ENCODE measurements around the gene NQO2. TPM values are rescaled to one million over a fixed set of nuclear protein-coding genes. Genes with fewer than 3 reads are reported as not detected.
A peak's percentile ranks its signal among the peaks of the same experiment; 100 is the strongest.
"Not testable (repeated sequence)": the region's sequence is repeated elsewhere in the genome, so short reads cannot be mapped to it uniquely, and the experiment has no call there.

The NQO2 gene
- total and polyA plus RNA-seq, 12 donors: 29.5 to 107 (median 52.4) TPM

DNA sequence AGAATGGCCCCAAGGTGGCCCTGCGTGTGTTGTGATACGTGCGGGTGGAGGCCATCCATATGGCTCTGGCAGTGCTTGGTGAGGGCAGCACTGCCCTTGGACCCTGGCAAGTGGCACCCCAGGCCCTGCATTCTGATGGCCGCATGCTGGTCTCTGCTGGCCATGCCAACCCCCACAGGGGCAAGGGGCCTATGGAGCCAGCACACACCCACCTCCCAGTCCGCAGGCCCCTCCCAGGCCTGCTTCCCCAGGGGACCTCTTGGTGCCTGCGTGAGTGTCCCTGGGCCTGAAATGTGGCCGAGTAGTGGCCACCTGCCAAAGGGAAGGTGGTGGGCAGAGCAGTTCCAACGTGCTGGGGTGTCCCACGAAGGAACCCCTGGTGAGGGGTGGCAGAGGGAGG is 17.6 kb downstream of the NQO2 start:
- TF ChIP-seq, protein P1, sequence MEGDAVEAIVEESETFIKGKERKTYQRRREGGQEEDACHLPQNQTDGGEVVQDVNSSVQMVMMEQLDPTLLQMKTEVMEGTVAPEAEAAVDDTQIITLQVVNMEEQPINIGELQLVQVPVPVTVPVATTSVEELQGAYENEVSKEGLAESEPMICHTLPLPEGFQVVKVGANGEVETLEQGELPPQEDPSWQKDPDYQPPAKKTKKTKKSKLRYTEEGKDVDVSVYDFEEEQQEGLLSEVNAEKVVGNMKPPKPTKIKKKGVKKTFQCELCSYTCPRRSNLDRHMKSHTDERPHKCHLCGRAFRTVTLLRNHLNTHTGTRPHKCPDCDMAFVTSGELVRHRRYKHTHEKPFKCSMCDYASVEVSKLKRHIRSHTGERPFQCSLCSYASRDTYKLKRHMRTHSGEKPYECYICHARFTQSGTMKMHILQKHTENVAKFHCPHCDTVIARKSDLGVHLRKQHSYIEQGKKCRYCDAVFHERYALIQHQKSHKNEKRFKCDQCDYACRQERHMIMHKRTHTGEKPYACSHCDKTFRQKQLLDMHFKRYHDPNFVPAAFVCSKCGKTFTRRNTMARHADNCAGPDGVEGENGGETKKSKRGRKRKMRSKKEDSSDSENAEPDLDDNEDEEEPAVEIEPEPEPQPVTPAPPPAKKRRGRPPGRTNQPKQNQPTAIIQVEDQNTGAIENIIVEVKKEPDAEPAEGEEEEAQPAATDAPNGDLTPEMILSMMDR (IDR thresholded peaks at IDR 0.05): no peak
- no peaks in the 10 kb centered on the region for H3K27me3 ChIP-seq
- no peak overlapping the region for H3K4me3 ChIP-seq
- intact Hi-C loops (cut with DNase I): loop anchor here in 1 of 10 donors (5.0 kb wide), 1 partner anchor 35 kb away; no protein-coding TSS in a partner anchor
- DNase-seq (no peak), ATAC-seq (no peak)
- H3K4me1 ChIP-seq: peaks cover 0 to 20% (median 5%) of the 10 kb centered on the region in 9 donors
- peaks cover 0 to 81% (median 43%) of the 10 kb centered on the region in 9 donors for H3K36me3 ChIP-seq
- no peak overlapping the region for H3K27ac ChIP-seq
- 94 to 95% methylated on average over 9 of the region's 9 CpGs for WGBS, 2 donors
- H3K9me3 ChIP-seq: peaks cover 0 to 2% (median 0%) of the 10 kb centered on the region in 11 donors

DNA sequence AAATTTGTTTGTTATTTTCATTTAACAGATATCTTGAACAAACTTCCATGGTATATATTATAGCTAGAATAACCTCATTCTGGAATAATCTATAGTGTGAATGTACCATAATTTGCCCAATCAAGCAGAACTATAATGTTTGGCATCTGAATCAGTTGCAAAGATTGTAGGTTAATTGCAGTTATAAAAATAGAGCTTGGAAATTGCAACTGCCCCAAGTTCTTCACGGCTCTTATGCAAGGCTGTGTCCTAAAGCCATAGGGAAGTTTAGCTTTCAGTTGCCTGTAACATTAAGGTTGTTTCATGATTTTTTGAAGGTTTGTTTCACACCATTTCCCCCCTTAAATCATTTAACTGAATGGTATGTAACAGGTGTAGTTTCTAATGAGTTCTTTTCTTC is 19.4 kb downstream of the NQO2 start:
- Histone ChIP-seq H3K4me3 (no peak overlapping the region), H3K9me3 (no peaks in the 10 kb centered on the region), H3K36me3 (peaks cover 0 to 65% (median 33%) of the 10 kb centered on the region in 9 donors), H3K27me3 (no peaks in the 10 kb centered on the region), H3K4me1 (peaks cover 0 to 30% (median 12%) of the 10 kb centered on the region in 9 donors), H3K27ac (peak overlapping the region in 3 of 10 donors; percentile 14 to 49 (median 43))
- 50 to 53% methylated on average over 1 of the region's 1 CpG for WGBS, 2 donors
- no peak for DNase-seq
- no peak for ATAC-seq
- intact Hi-C loops (cut with DNase I): loop anchor here in 1 of 10 donors (5.0 kb wide), 1 partner anchor 33 kb away; no protein-coding TSS in a partner anchor
- TF ChIP-seq, protein P1 (IDR thresholded peaks at IDR 0.05): no peak

DNA sequence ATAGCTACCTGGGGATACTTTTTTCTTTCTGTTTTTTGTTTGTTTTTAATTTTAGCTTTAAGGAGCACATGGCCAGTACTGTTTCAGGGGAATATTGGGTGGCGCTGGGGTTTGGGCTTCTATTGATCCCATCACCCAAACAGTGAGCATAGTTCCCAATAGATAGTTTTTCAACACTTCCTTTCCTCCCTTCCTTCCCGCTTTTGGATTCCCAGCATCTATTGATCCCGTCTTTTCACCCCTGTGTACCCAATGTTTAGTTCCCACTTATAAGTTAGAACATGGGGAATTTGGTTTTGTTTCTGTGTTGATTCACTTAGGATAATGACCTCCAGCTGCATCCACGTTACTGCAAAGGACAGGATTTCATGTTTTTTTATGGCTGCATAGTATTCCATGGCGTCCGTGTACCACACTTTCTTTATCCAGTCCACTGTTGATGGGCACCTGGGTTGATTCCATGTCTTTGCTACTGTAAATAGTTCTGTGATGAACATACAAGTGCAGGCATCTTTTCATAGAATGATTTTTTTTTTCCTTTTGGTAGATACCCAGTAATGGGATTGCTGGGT is 20.1 kb downstream of the NQO2 start:
- ATAC-seq (no peak), DNase-seq (no peak)
- Histone ChIP-seq H3K27ac (peak overlapping the region in 2 of 10 donors; percentile 14 to 43), H3K4me1 (peaks cover 0 to 38% (median 13%) of the 10 kb centered on the region in 9 donors), H3K36me3 (peaks cover 0 to 58% (median 26%) of the 10 kb centered on the region in 9 donors), H3K27me3 (no peaks in the 10 kb centered on the region), H3K4me3 (no peak overlapping the region), H3K9me3 (no peaks in the 10 kb centered on the region)
- intact Hi-C loops (cut with DNase I): loop anchor here in 1 of 10 donors (5.0 kb wide), 1 partner anchor 32 kb away; no protein-coding TSS in a partner anchor
- 95 to 96% methylated on average over 6 of the region's 6 CpGs for WGBS, 2 donors
- TF ChIP-seq, protein P1 (IDR thresholded peaks at IDR 0.05): no peak

DNA sequence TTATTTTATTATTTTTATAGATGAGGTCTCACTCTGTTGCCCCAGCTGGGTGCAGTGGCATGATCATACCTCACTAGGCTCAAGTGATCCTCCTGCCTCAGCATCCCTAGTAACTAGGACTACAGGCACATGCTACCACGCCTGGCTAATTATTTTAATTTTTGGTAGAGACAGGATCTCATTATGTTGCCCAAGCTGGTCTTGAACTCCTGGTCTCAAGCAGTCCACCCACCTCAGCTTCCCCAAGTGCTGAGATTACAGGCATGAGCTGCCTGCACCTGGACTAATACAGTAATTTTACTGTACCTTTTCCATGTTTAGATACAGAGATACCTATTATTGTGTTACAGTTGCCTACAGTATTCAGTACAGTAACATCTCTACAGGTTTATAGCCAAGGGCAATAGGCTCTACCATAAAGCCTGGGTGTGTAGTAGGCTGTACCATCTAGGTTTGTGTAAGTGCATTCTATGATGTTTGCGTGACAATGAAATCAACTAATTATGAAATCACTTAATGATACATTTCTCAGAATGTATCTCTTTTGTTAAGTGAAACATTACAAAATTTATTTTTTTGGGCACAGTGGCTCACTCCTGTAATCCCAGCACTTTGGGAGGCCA is 21.4 kb downstream of the NQO2 start:
- H3K4me3 ChIP-seq; H3K27me3 ChIP-seq; H3K27ac ChIP-seq; intact Hi-C loops (cut with DNase I); DNase-seq; ATAC-seq; H3K9me3 ChIP-seq: not testable (repeated sequence)
- 94 to 95% methylated on average over 2 of the region's 2 CpGs for WGBS, 2 donors
- peaks cover 0 to 45% (median 15%) of the 10 kb centered on the region in 9 donors for H3K36me3 ChIP-seq
- H3K4me1 ChIP-seq: peaks cover 0 to 50% (median 23%) of the 10 kb centered on the region in 9 donors
